Measurements from ENCODE around the gene QSER1.
"Not testable (repeated sequence)": the region's sequence is repeated elsewhere in the genome, so short reads cannot be mapped to it uniquely, and the experiment has no call there.

QSER1 gene

GRCh38 chr11:32892355-32893092, at the start of gene QSER1:
QSER1 (plus strand) TSS chr11:32892811; CDS start chr11:32893126, 315 bp downstream.
- H3K36me3 ChIP-seq (ENCODE audit: insufficient read depth, low read depth, low read length) = peaks cover 22% of the 10 kb centered on the region; the same call in 1 of the 2 replicates
- H3K4me3 ChIP-seq (ENCODE audit: low read length) = peak within 1 kb of the TSS; percentile 95
- H3K27me3 ChIP-seq (ENCODE audit: insufficient read depth, low read length) = no peaks in the 10 kb centered on the region
- H3K9me3 ChIP-seq (ENCODE audit: insufficient read depth, low read depth, low read length) = no peaks in the 10 kb centered on the region
- peaks cover 21% of the 10 kb centered on the region for H3K4me1 ChIP-seq (ENCODE audit: insufficient read depth, low read length)
- peak within 1 kb of the TSS; percentile 96 for H3K9ac ChIP-seq (ENCODE audit: low read depth, low read length)
- H3K27ac ChIP-seq (ENCODE audit: low read length) = peak within 1 kb of the TSS; percentile 91

DNA sequence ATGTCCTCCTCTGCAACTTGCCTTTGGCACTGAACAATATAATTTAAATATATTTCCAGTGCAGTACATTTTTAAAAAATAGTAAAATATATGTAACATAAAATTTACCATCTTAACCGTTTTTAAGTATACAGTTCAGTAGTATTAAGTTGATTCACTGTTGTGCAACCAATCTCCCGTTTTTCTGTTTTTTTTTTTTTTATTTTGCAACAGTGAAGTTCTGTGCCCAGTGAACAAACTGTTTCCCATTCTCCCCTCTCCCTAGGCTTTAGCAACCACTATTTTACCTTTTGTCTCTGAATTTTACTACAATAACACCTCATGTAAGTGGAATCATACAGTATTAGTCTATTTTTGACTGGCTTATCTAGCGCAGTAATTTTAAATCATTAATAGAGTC, 49.1 kb upstream of the QSER1 start:
- Histone ChIP-seq H3K27me3 (ENCODE audit: insufficient read depth, low read length) (no peaks in the 10 kb centered on the region), H3K4me1 (ENCODE audit: insufficient read depth, low read length) (no peaks in the 10 kb centered on the region), H3K9ac (ENCODE audit: low read depth, low read length) (no peak overlapping the region; the same call in 1 of the 2 replicates), H3K4me3 (ENCODE audit: low read length) (no peak overlapping the region), H3K9me3 (ENCODE audit: insufficient read depth, low read depth, low read length) (no peaks in the 10 kb centered on the region), H3K27ac (ENCODE audit: low read length) (no peak overlapping the region), H3K36me3 (ENCODE audit: insufficient read depth, low read depth, low read length) (no peaks in the 10 kb centered on the region)

GRCh38 chr11:32847511-32847910, 45.1 kb upstream of the QSER1 start:
- no peak overlapping the region for H3K27ac ChIP-seq (ENCODE audit: low read length)
- no peaks in the 10 kb centered on the region for H3K4me1 ChIP-seq (ENCODE audit: insufficient read depth, low read length)
- no peak overlapping the region for H3K9ac ChIP-seq (ENCODE audit: low read depth, low read length)
- no peaks in the 10 kb centered on the region for H3K36me3 ChIP-seq (ENCODE audit: insufficient read depth, low read depth, low read length)
- H3K27me3 ChIP-seq (ENCODE audit: insufficient read depth, low read length) = no peaks in the 10 kb centered on the region
- H3K9me3 ChIP-seq (ENCODE audit: insufficient read depth, low read depth, low read length) = no peaks in the 10 kb centered on the region
- H3K4me3 ChIP-seq (ENCODE audit: low read length) = no peak overlapping the region

- no peaks in the 10 kb centered on the region for H3K4me1 ChIP-seq (ENCODE audit: insufficient read depth, low read length)
- no peaks in the 10 kb centered on the region for H3K36me3 ChIP-seq (ENCODE audit: insufficient read depth, low read depth, low read length)
- H3K27ac ChIP-seq (ENCODE audit: low read length) = no peak overlapping the region
- H3K27me3 ChIP-seq (ENCODE audit: insufficient read depth, low read length) = no peaks in the 10 kb centered on the region
- no peak overlapping the region for H3K9ac ChIP-seq (ENCODE audit: low read depth, low read length)
- no peaks in the 10 kb centered on the region for H3K9me3 ChIP-seq (ENCODE audit: insufficient read depth, low read depth, low read length)
- no peak overlapping the region for H3K4me3 ChIP-seq (ENCODE audit: low read length)
These were observed 42.9 kb upstream of the QSER1 start for GRCh38 chr11:32849761-32850160.

GRCh38 chr11:32851251-32851650, 41.4 kb upstream of the QSER1 start:
- Histone ChIP-seq H3K4me1 (ENCODE audit: insufficient read depth, low read length) (no peaks in the 10 kb centered on the region), H3K4me3 (ENCODE audit: low read length) (no peak overlapping the region), H3K27ac (ENCODE audit: low read length) (no peak overlapping the region), H3K9ac (ENCODE audit: low read depth, low read length) (no peak overlapping the region), H3K27me3 (ENCODE audit: insufficient read depth, low read length) (no peaks in the 10 kb centered on the region), H3K9me3 (ENCODE audit: insufficient read depth, low read depth, low read length) (no peaks in the 10 kb centered on the region), H3K36me3 (ENCODE audit: insufficient read depth, low read depth, low read length) (no peaks in the 10 kb centered on the region)

DNA sequence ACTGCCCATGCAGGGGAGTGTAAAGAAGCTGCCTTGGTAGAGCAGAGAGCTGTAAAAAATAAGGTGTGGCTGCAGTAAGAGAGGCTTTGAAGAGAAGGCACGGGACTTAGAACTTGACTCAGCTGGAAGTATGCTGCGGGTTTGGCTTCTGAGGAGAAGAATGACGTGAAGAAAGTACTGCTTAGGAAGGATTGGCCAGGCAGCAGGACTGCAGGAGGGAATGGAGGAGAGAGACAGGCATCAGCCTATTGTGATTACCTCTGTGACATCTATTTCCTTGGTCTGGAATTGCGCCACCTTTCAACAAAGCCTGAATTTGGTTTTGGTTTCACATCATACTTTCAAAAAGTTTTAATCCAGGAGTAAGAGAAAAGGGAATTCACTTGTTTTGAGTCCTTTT, 40.4 kb upstream of the QSER1 start:
- H3K36me3 ChIP-seq (ENCODE audit: insufficient read depth, low read depth, low read length) = no peaks in the 10 kb centered on the region
- H3K27me3 ChIP-seq (ENCODE audit: insufficient read depth, low read length) = no peaks in the 10 kb centered on the region
- no peak overlapping the region for H3K27ac ChIP-seq (ENCODE audit: low read length)
- H3K9me3 ChIP-seq (ENCODE audit: insufficient read depth, low read depth, low read length) = no peaks in the 10 kb centered on the region
- no peaks in the 10 kb centered on the region for H3K4me1 ChIP-seq (ENCODE audit: insufficient read depth, low read length)
- H3K9ac ChIP-seq (ENCODE audit: low read depth, low read length) = no peak overlapping the region
- H3K4me3 ChIP-seq (ENCODE audit: low read length) = no peak overlapping the region

- no peaks in the 10 kb centered on the region for H3K36me3 ChIP-seq (ENCODE audit: insufficient read depth, low read depth, low read length)
- H3K27me3 ChIP-seq (ENCODE audit: insufficient read depth, low read length) = no peaks in the 10 kb centered on the region
- no peaks in the 10 kb centered on the region for H3K9me3 ChIP-seq (ENCODE audit: insufficient read depth, low read depth, low read length)
- no peaks in the 10 kb centered on the region for H3K4me1 ChIP-seq (ENCODE audit: insufficient read depth, low read length)
- H3K4me3 ChIP-seq (ENCODE audit: low read length) = no peak overlapping the region
- H3K27ac ChIP-seq (ENCODE audit: low read length) = no peak overlapping the region
- H3K9ac ChIP-seq (ENCODE audit: low read depth, low read length) = no peak overlapping the region
These were observed 37.0 kb upstream of the QSER1 start for GRCh38 chr11:32855601-32856000.

- no peaks in the 10 kb centered on the region for H3K36me3 ChIP-seq (ENCODE audit: insufficient read depth, low read depth, low read length)
These were observed 33.9 kb upstream of the QSER1 start for GRCh38 chr11:32858731-32859130.

DNA sequence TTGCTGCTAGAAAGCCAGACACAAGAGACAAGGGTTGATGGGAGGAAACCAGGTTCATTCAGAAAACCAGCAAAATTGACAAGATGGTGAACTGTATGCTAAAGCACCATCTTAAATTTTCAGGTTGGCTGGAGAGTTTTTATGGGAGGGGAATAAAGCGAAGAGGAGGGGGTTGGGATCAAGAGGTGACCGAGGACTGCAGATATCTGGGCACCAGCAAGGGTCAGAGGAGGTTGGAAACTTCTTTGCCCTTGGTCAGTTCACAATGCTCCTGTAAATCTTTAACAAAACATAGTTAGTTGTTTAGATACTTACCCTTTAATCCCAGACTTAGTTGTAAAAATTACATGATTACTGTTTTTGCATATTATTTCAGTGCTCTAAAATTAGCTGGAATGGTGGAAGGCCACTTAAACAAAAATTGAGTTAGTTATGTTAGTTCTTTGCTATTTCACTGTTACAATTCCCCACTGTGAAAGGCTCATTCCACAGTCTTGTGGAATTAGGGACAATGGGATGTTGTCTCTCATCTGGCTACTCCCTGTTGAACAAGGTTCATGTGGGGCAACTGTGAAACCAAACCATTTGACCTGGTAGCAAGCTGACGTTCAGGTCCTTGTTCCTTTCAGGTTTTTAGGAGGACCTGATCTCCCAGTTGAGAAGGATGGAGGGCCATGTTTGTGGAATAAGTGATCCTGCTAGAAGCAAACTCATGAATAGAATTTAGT, 30.6 kb upstream of the QSER1 start:
- Histone ChIP-seq H3K4me3 (ENCODE audit: low read length) (no peak overlapping the region), H3K27me3 (ENCODE audit: insufficient read depth, low read length) (no peaks in the 10 kb centered on the region), H3K4me1 (ENCODE audit: insufficient read depth, low read length) (no peaks in the 10 kb centered on the region), H3K9ac (ENCODE audit: low read depth, low read length) (no peak overlapping the region), H3K27ac (ENCODE audit: low read length) (no peak overlapping the region), H3K9me3 (ENCODE audit: insufficient read depth, low read depth, low read length) (no peaks in the 10 kb centered on the region), H3K36me3 (ENCODE audit: insufficient read depth, low read depth, low read length) (no peaks in the 10 kb centered on the region)

More at GRCh38 chr11:32858731-32859130, 33.9 kb upstream of the QSER1 start:
- Histone ChIP-seq H3K9ac (ENCODE audit: low read depth, low read length) (no peak overlapping the region), H3K27me3 (ENCODE audit: insufficient read depth, low read length) (no peaks in the 10 kb centered on the region), H3K4me1 (ENCODE audit: insufficient read depth, low read length) (no peaks in the 10 kb centered on the region), H3K4me3 (ENCODE audit: low read length) (no peak overlapping the region), H3K27ac (ENCODE audit: low read length) (no peak overlapping the region), H3K9me3 (ENCODE audit: insufficient read depth, low read depth, low read length) (no peaks in the 10 kb centered on the region)

DNA sequence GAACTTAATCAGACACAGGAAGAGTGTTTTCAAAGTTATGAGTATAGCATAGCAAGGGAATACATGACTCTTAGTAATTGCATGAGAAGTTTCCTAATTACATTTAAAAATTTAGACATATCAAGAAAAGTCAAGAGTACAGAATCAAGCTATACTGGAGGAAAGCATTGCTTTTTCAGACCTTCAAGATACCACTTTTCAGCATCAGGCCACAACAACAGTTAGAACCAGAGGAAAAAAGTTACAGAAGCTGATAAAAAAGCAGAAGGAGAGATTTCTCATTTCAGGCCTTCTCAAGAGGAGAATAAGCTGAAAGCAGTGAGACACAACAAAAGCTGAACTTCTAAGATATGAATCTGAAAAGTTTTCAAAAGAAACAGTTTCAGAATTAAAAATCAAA, 28.1 kb upstream of the QSER1 start:
- no peak overlapping the region for H3K9ac ChIP-seq (ENCODE audit: low read depth, low read length)
- H3K27me3 ChIP-seq (ENCODE audit: insufficient read depth, low read length) = no peaks in the 10 kb centered on the region
- no peaks in the 10 kb centered on the region for H3K36me3 ChIP-seq (ENCODE audit: insufficient read depth, low read depth, low read length)
- no peaks in the 10 kb centered on the region for H3K4me1 ChIP-seq (ENCODE audit: insufficient read depth, low read length)
- no peak overlapping the region for H3K27ac ChIP-seq (ENCODE audit: low read length)
- H3K4me3 ChIP-seq (ENCODE audit: low read length) = no peak overlapping the region
- H3K9me3 ChIP-seq (ENCODE audit: insufficient read depth, low read depth, low read length) = no peaks in the 10 kb centered on the region

DNA sequence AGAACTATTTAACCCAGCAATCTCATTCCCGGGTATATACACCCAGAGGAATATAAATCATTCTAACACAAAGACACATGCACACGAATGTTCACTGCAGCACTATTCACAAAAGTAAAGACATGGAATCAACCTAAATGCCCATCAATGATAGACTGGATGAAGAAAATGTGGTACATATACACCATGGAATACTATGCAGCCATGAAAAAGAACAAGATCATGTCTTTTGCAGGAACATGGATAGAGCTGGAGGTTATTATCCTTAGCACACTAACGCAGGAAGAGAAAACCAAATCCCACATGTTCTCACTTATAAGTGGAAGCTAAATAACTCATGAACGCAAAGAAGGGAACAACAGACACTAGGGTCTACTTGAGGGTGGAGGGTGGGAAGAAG, 23.9 kb upstream of the QSER1 start:
- H3K27ac ChIP-seq (ENCODE audit: low read length); H3K27me3 ChIP-seq (ENCODE audit: insufficient read depth, low read length); H3K4me3 ChIP-seq (ENCODE audit: low read length); H3K9ac ChIP-seq (ENCODE audit: low read depth, low read length); H3K36me3 ChIP-seq (ENCODE audit: insufficient read depth, low read depth, low read length); H3K9me3 ChIP-seq (ENCODE audit: insufficient read depth, low read depth, low read length); H3K4me1 ChIP-seq (ENCODE audit: insufficient read depth, low read length): not testable (repeated sequence)

- no peak overlapping the region for H3K9ac ChIP-seq (ENCODE audit: low read depth, low read length)
- no peaks in the 10 kb centered on the region for H3K36me3 ChIP-seq (ENCODE audit: insufficient read depth, low read depth, low read length)
- no peaks in the 10 kb centered on the region for H3K9me3 ChIP-seq (ENCODE audit: insufficient read depth, low read depth, low read length)
- no peak overlapping the region for H3K27ac ChIP-seq (ENCODE audit: low read length)
- H3K4me3 ChIP-seq (ENCODE audit: low read length) = no peak overlapping the region
- no peaks in the 10 kb centered on the region for H3K27me3 ChIP-seq (ENCODE audit: insufficient read depth, low read length)
- no peaks in the 10 kb centered on the region for H3K4me1 ChIP-seq (ENCODE audit: insufficient read depth, low read length)
These were observed 21.9 kb upstream of the QSER1 start for GRCh38 chr11:32870676-32871075.
